H9 (cell line): Measurements from ENCODE around the gene BIRC7. TPM values are rescaled to one million over a fixed set of nuclear protein-coding genes. Genes with fewer than 3 reads are reported as not detected.

Source experiments
- DNase-seq: peaks from one replicate; pipeline ENCODE4 v3.0.0-alpha.2; 2017
- H2AFZ ChIP-seq: one replicate; pipeline ENCODE4 v1.6.1; 2013; ENCODE audit warnings: mild to moderate bottlenecking, low read length, control low read depth, moderate library complexity
- H2AK5ac ChIP-seq: 2 replicates; pipeline ENCODE4 v1.6.1; 2013; ENCODE audit warnings: low read length, control low read depth, mixed read lengths; ENCODE audit not compliant: insufficient read length
- H2BK120ac ChIP-seq: one replicate; pipeline ENCODE4 v1.6.1; 2013; ENCODE audit warnings: low read depth, mild to moderate bottlenecking, low read length, control low read depth, inconsistent platforms; ENCODE audit not compliant: poor library complexity, severe bottlenecking
- H2BK12ac ChIP-seq: 2 replicates; pipeline ENCODE4 v1.6.1; 2013; ENCODE audit warnings: low read length, control low read depth, mixed read lengths, low read depth; ENCODE audit not compliant: insufficient read length
- H2BK15ac ChIP-seq: 2 replicates; pipeline ENCODE4 v1.6.1; 2013; ENCODE audit warnings: low read depth, low read length, control low read depth
- H2BK20ac ChIP-seq: one replicate; pipeline ENCODE4 v1.6.1; 2013; ENCODE audit warnings: low read depth, mild to moderate bottlenecking, low read length, control low read depth, inconsistent platforms; ENCODE audit not compliant: poor library complexity, severe bottlenecking
- H2BK5ac ChIP-seq: 2 replicates; pipeline ENCODE4 v1.6.1; 2013; ENCODE audit warnings: low read length, control low read depth, mixed read lengths; ENCODE audit not compliant: insufficient read length
- H3K14ac ChIP-seq: 2 replicates; pipeline ENCODE4 v1.6.1; 2013; ENCODE audit warnings: low read length, control low read depth; ENCODE audit not compliant: insufficient read depth
- H3K18ac ChIP-seq: 2 replicates; pipeline ENCODE4 v1.6.1; 2013; ENCODE audit warnings: low read depth, mild to moderate bottlenecking, mixed read lengths, low read length, control low read depth; ENCODE audit not compliant: insufficient read length
- H3K23ac ChIP-seq: 2 replicates; pipeline ENCODE4 v1.6.1; 2013; ENCODE audit warnings: low read length, control low read depth, mixed read lengths, low read depth; ENCODE audit not compliant: insufficient read length
- H3K23me2 ChIP-seq: 2 replicates; pipeline ENCODE4 v1.6.1; 2013; ENCODE audit warnings: low read depth, mild to moderate bottlenecking, mixed read lengths, low read length, control low read depth; ENCODE audit not compliant: insufficient read length, poor library complexity, severe bottlenecking
- H3K27ac ChIP-seq: 2 replicates; pipeline ENCODE4 v1.5.1; 2013; ENCODE audit warnings: low read length, control low read depth, mixed read lengths, low read depth; ENCODE audit not compliant: insufficient read length
- H3K27me3 ChIP-seq: 2 replicates; pipeline ENCODE4 v1.6.1; 2013; ENCODE audit warnings: low read length, control low read depth, inconsistent platforms; ENCODE audit not compliant: insufficient read depth
- H3K4ac ChIP-seq: 2 replicates; pipeline ENCODE4 v1.6.1; 2013; ENCODE audit warnings: low read depth, mild to moderate bottlenecking, control low read depth, inconsistent platforms, low read length, moderate library complexity
- H3K4me1 ChIP-seq: 2 replicates; pipeline ENCODE4 v1.6.1; 2013; ENCODE audit warnings: low read length, control low read depth, inconsistent platforms; ENCODE audit not compliant: insufficient read depth
- H3K4me2 ChIP-seq: 2 replicates; pipeline ENCODE4 v1.6.1; 2013; ENCODE audit warnings: low read length, control low read depth, mixed read lengths; ENCODE audit not compliant: insufficient read length, insufficient read depth
- H3K56ac ChIP-seq: 2 replicates; pipeline ENCODE4 v1.6.1; 2013; ENCODE audit warnings: low read depth, mild to moderate bottlenecking, mixed read lengths, low read length, control low read depth; ENCODE audit not compliant: insufficient read length
- H3K79me1 ChIP-seq: 2 replicates; pipeline ENCODE4 v1.6.1; 2013; ENCODE audit warnings: low read depth, mild to moderate bottlenecking, moderate library complexity, low read length, control low read depth, inconsistent platforms; ENCODE audit not compliant: insufficient read depth, poor library complexity, severe bottlenecking
- H3K79me2 ChIP-seq: 2 replicates; pipeline ENCODE4 v1.6.1; 2013; ENCODE audit warnings: low read length, control low read depth, inconsistent platforms; ENCODE audit not compliant: insufficient read depth
- H3K9ac ChIP-seq: 2 replicates; pipeline ENCODE4 v1.6.1; 2013; ENCODE audit warnings: low read length, control low read depth, mixed read lengths; ENCODE audit not compliant: insufficient read length; ENCODE audit errors: extremely low read depth
- H3K9me3 ChIP-seq: one replicate; pipeline ENCODE4 v1.6.1; 2013; ENCODE audit warnings: low read depth, low read length, inconsistent platforms; ENCODE audit not compliant: control insufficient read depth
- H3T11ph ChIP-seq: one replicate; pipeline ENCODE4 v1.6.1; 2013; ENCODE audit warnings: mild to moderate bottlenecking, low read length, control low read depth, inconsistent platforms
- H4K20me1 ChIP-seq: one replicate; pipeline ENCODE4 v1.6.1; 2013; ENCODE audit not compliant: control insufficient read depth, insufficient read length, insufficient read depth
- H4K5ac ChIP-seq: 2 replicates; pipeline ENCODE4 v1.6.1; 2013; ENCODE audit warnings: low read depth, mild to moderate bottlenecking, mixed read lengths, low read length, control low read depth; ENCODE audit not compliant: insufficient read length
- H4K8ac ChIP-seq: replicated peaks from 2 replicates; pipeline ENCODE4 v1.6.1; 2013; ENCODE audit warnings: low read length, control low read depth, mixed read lengths, low read depth; ENCODE audit not compliant: insufficient read length
- H4K91ac ChIP-seq: 2 replicates; pipeline ENCODE4 v1.6.1; 2013; ENCODE audit warnings: low read depth, mild to moderate bottlenecking, moderate library complexity, mixed read lengths, low read length, control low read depth; ENCODE audit not compliant: insufficient read length
- H3K27ac Mint-ChIP-seq, 3 experiments: 2 replicates in 2 of 3; 3 replicates in 1 of 3; pipeline ENCODE4 v1.8.0; 2020 to 2021; ENCODE audit warnings: mixed read lengths in 3 of 3, mild to moderate bottlenecking in 1 of 3, moderate library complexity in 1 of 3
- H3K27me3 Mint-ChIP-seq: 2 replicates; pipeline ENCODE4 v1.8.0; 2021; ENCODE audit warnings: low read depth, mild to moderate bottlenecking, moderate library complexity, mixed read lengths
- H3K36me3 Mint-ChIP-seq, 3 experiments: 2 replicates in 2 of 3; 3 replicates in 1 of 3; pipeline ENCODE4 v1.8.0; 2020 to 2021; ENCODE audit warnings: low read depth in 3 of 3, mixed read lengths in 3 of 3; ENCODE audit not compliant: insufficient read depth in 1 of 3
- H3K4me1 Mint-ChIP-seq, 2 experiments: 2 replicates each; pipeline ENCODE4 v1.8.0; 2020; ENCODE audit warnings: mixed read lengths in 2 of 2
- H3K4me3 Mint-ChIP-seq, 2 experiments: 2 replicates in 1 of 2; 3 replicates in 1 of 2; pipeline ENCODE4 v1.8.0; 2020 to 2021; ENCODE audit warnings: mild to moderate bottlenecking in 2 of 2, mixed read lengths in 2 of 2, moderate library complexity in 1 of 2
- H3K9me3 Mint-ChIP-seq, 2 experiments: 2 replicates in 1 of 2; 3 replicates in 1 of 2; pipeline ENCODE4 v1.8.0; 2020; ENCODE audit warnings: mild to moderate bottlenecking in 2 of 2, mixed read lengths in 2 of 2, moderate library complexity in 1 of 2
- WGBS: extraction: QIAGEN DNeasy Blood & Tissue Kit; methylation state at CpG from one replicate; pipeline ENCODE4 v1.1.7; 2013; ENCODE audit warnings: missing lambda C conversion rate, low lambda C conversion rate, mixed read lengths; ENCODE audit not compliant: insufficient read length; ENCODE audit errors: extremely low coverage; 5-methylcytosine and 5-hydroxymethylcytosine counted together
- total RNA-seq: library from RNA; stranded (reverse); gene quantifications from 2 replicates; pipeline ENCODE4 v1.2.1, GENCODE V29; 2021
- TF ChIP-seq, protein P1 (sequence below): fragments of 200-600 bp; sonication (generic); conservative IDR thresholded peaks from 3 replicates; pipeline ENCODE4 v1.8.0; 2021; ENCODE audit warnings: antibody characterized with exemption, mild to moderate bottlenecking

BIRC7 gene
- total RNA-seq, 1 experiment from 2014 or later: not detected

DNA sequence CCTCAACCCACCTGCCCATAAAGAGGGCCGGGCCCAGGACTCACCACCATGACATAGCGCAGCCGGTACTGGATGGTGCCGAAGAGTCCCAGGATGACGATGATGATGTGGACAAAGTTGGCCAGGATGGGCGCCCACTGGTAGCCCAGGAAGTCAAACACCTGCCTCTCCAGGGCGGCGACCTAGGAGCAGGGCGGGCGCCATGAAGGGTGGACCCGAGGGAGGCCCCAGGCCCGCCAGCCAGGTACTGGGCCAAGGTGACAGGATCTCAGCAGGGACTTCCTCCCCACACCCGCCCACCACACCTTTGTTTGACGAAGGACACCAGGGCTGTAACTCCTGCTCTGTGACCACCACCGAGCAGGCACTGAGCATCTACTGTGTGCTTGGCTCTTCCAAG, 14.2 kb downstream of the BIRC7 start:
- no peak overlapping the region for H3K9ac ChIP-seq
- H3K23ac ChIP-seq: no peak overlapping the region
- no peak overlapping the region for H3K4me2 ChIP-seq
- no peak overlapping the region for H3K4ac ChIP-seq
- H2AFZ ChIP-seq: no peak overlapping the region
- DNase-seq: no peak
- peaks cover 37% of the 10 kb centered on the region for H3K27me3 Mint-ChIP-seq
- no peaks in the 10 kb centered on the region for H3K9me3 ChIP-seq
- no peak overlapping the region for H2AK5ac ChIP-seq
- no peak overlapping the region for H2BK12ac ChIP-seq
- no CpG with 5 or more reads among the region's 15 CpGs for WGBS
- peaks cover 4% of the 10 kb centered on the region; the same call in 1 of the 2 replicates for H3K27me3 ChIP-seq
- TF ChIP-seq, protein P1, sequence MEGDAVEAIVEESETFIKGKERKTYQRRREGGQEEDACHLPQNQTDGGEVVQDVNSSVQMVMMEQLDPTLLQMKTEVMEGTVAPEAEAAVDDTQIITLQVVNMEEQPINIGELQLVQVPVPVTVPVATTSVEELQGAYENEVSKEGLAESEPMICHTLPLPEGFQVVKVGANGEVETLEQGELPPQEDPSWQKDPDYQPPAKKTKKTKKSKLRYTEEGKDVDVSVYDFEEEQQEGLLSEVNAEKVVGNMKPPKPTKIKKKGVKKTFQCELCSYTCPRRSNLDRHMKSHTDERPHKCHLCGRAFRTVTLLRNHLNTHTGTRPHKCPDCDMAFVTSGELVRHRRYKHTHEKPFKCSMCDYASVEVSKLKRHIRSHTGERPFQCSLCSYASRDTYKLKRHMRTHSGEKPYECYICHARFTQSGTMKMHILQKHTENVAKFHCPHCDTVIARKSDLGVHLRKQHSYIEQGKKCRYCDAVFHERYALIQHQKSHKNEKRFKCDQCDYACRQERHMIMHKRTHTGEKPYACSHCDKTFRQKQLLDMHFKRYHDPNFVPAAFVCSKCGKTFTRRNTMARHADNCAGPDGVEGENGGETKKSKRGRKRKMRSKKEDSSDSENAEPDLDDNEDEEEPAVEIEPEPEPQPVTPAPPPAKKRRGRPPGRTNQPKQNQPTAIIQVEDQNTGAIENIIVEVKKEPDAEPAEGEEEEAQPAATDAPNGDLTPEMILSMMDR: no peak
- H3K56ac ChIP-seq: no peak overlapping the region
- no peak overlapping the region for H2BK120ac ChIP-seq
- no peaks in the 10 kb centered on the region for H3K79me2 ChIP-seq
- H2BK5ac ChIP-seq: no peak overlapping the region
- no peak overlapping the region for H3K14ac ChIP-seq
- no peak overlapping the region for H4K5ac ChIP-seq
- H3K23me2 ChIP-seq: peaks cover 12% of the 10 kb centered on the region
- H4K8ac ChIP-seq: no peak overlapping the region
- H2BK15ac ChIP-seq: no peak overlapping the region
- H2BK20ac ChIP-seq: no peak overlapping the region
- H3K9me3 Mint-ChIP-seq: peaks cover 2 to 5% of the 10 kb centered on the region in 2 experiments; a peak in 2 of 5 replicates
- no peak overlapping the region for H3K27ac Mint-ChIP-seq
- no peak overlapping the region for H3K18ac ChIP-seq
- H3K4me1 ChIP-seq: no peaks in the 10 kb centered on the region
- peaks cover 0 to 4% (median 0%) of the 10 kb centered on the region in 3 experiments; a peak in 2 of 7 replicates for H3K36me3 Mint-ChIP-seq
- H4K20me1 ChIP-seq: no peaks in the 10 kb centered on the region
- H3K4me3 Mint-ChIP-seq: no peak overlapping the region
- H3K27ac ChIP-seq: no peak overlapping the region
- no peaks in the 10 kb centered on the region for H3K79me1 ChIP-seq
- H4K91ac ChIP-seq: no peak overlapping the region
- H3T11ph ChIP-seq: no peak overlapping the region
- peaks cover 27 to 34% of the 10 kb centered on the region in 2 experiments for H3K4me1 Mint-ChIP-seq
